ENCODE data around the gene ZNF532.
"Not testable (repeated sequence)": the region's sequence is repeated elsewhere in the genome, so short reads cannot be mapped to it uniquely, and the experiment has no call there.

Gene ZNF532

DNA sequence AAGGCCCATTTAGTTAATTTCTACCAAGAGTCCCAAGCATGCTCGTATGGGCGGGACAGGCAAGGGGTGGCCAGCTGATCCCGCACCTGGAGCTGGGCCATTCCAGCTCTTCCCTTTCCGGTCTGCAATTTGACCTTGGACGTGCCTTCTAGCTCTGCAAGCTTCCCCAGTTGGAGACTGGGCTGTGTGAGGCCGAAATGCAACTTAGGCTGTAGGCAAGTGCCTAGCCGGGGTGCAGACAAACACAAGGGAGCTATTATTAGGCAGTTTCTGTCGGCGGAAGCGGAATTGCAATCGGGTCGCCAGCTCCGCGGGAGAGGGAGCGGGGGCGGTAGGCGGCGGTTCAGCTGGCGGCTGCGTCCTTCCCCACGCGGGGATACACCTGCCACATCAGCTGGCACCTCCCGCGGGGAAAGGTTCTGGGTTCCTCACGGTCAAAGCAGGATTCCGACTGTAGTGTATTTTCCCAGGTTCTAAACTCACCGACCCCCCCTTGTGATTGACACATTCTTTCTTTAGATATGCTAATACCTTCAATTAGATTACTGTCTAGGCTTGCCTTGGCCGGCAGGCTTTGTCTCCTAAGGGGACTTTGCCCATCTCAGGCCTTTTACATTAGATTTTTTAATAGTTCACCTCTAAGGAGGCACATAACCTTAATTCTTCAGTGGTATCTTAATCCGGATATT is 17.1 kb upstream of the ZNF532 start:
- DNase-seq (ENCODE audit: low spot score), result no peak

DNA sequence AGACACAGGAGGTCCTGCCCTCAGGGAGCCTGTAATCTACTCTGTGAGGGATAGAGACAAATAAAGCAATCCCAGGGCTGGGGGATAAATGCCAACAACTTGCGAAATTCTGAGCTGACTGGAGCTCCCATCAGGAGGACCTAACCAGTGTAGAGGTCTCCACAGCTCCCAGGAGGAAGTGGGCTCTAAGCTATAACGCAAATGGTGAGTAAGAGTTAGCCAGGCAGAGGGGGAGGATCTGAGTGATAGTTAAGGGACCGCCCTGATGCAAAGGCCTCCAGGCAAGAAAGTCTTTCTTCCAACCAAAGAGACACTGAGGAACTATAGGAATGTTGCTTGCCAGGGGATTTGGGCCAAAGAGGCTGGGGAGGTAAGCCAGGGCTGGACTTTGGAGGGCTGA is 16.0 kb upstream of the ZNF532 start:
- DNase-seq (ENCODE audit: low spot score), result no peak

DNA sequence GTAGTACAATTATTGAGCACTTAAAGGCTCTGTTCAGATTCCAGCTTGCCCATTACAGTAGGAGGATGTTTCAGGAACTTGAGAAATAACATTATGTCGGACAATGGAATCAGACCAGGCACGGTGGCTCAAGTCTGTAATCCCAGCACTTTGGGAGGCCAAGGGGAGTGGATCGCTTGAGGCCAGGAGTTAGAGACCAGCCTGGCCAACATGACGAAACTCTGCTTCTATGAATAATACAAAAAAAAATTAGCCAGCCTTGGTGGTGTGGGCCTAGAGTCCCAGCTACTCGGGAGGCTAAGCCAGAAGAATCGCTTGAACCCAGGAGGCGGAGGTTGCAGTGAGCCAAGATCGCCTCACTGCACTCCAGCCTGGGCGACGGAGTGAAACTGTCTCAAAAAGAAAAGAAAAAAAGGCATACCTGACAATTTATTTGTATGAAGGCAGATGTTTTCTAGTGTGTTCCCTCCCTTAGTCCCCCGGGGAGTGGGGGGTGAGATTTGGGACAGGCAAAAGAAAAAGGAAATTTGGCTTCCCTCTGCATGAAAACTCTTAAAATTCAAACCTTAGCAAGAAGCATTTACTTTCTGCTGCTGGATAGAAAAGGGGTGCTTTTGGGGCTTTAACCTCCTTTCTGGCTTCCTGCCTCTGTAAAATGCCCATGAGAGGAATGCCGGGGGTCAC is 13.7 kb upstream of the ZNF532 start:
- DNase-seq (ENCODE audit: low spot score), result no peak

DNA sequence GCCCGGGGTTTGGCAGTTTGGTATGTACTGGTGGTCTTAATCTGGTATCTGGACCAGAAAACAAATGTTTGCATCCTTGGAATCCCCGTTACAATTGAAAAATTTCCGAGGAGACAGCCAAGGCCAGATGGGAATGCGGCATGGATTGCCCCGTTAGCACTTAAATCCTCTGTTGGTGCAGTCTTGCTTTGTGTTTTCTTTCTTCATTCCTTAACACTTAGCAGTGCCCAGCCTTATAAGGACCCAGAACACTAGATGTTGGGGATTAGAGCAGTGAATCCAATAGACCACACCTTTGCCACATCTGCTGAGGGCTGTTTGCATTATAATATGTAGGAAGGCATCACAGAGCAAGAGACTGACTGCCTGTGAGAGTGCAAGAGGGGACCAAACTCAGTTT is 12.8 kb upstream of the ZNF532 start:
- DNase-seq (ENCODE audit: low spot score), result no peak

DNA sequence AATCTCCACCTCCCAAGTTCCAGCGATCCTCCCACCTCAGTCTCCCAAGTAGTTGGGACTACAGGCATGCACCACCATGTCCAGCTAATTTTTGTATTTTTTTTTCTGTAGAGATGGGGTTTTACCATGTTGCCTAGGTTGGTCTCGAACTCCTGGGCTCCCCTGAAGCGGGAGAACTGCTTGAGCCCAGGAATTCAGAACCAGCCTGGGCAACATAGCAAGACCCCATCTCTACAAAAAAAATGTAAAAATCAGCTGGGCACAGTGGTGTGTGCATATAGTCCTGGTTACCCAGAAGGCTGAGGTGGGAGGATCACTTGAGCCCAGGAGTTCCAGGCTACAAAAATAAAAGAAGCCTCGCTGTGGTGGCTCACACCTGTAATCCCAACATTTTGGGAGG is 12.0 kb upstream of the ZNF532 start:
- no peak for DNase-seq (ENCODE audit: low spot score)

DNA sequence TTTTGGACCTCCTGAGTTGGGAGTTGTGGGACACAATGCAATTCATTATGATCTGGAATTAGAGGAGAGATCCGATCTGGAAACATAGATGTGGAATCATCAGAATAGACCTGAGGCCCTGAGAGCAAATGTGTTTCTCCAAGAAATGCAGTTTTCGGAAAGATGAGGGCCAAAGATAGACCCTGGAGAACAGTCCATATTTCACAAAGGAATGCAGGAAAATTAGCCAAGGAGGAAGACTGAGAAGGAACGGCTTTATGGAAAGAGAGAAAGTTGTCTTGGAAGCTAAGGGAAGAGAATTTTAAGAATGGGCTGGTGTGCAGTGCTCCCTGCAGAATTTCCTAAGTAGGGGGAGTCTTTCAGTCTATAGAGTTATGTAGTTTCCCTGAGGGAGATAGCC is 11.1 kb upstream of the ZNF532 start:
- DNase-seq (ENCODE audit: low spot score), result no peak

DNA sequence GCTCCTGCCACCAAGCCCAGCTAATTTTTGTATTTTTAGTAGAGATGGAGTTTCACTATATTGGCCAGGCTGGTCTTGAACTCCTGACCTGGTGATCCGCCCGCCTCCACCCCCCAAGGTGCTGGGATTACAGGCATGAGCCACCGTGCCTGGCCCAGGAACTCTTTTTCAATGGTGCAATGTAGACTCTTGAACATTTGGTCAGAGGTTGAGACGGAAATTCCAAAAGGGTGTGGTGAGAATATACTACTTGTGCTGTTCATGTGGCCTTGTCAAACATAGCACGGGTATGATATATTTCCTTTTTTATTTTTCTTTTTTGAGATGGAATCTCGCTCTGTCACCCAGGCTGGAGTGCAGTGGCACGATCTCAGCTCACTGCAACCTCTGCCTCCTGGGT is 9.2 kb upstream of the ZNF532 start:
- DNase-seq (ENCODE audit: low spot score), result not testable (repeated sequence)

DNA sequence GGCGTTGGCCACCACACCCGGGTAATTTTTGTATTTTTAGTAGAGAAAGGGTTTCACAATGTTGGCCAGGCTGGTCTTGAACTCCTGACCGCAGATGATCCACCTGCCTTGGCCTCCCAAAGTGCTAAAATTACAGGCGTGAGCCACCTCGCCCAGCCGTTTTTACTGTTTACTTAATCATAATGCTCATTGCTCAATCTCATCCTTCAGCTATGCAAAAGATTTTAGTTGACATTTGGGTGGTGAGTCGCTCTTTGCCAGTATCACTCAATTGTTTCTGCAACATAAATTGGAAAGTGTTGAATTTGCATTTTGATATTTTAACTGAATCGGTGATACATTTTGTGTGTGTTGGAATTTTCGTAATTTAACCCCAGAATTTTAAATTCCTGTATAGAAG is 7.8 kb upstream of the ZNF532 start:
- DNase-seq (ENCODE audit: low spot score), result no peak

DNA sequence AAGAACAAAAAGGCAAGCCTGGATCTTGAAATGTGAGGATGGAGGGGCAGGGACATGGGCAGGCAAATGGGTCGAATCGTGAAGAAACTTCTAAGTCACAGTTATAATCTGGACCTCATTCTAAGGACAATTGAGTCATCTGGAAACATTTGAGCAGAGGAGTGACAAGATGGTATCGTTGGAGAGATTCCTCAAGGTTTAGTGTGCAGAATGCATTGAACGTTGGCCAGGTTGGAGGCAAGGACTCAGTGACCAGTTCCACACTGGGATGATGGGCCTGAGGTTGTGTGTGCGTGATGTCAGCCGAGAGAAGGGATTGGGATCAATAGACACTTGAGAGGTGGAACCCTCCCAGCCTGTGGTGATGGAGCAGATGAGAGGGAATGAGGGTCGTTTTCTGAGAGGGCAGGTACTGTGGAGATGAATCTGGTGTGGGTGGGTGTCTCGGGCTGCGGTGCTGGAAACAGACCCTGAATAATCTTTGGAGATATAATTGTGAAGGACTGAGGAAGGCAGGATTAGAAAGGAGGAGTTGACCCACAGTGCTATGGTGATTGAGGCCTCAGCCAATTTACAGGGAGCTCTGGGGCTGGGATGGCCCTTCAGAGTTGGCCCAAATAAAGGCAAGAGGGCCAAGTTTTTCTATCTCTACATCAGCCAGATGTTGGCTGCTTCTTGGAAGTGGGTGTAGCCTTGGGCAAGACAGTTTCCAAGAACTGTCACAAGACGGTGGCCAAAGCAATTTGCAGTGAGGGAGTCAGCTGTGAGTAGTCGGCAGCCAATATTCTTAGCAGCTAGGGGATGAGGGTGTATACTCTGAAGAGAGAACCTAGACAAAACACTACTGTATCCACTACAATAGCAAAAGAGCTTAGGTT is 5.8 kb upstream of the ZNF532 start:
- DNase-seq (ENCODE audit: low spot score), result no peak

DNA sequence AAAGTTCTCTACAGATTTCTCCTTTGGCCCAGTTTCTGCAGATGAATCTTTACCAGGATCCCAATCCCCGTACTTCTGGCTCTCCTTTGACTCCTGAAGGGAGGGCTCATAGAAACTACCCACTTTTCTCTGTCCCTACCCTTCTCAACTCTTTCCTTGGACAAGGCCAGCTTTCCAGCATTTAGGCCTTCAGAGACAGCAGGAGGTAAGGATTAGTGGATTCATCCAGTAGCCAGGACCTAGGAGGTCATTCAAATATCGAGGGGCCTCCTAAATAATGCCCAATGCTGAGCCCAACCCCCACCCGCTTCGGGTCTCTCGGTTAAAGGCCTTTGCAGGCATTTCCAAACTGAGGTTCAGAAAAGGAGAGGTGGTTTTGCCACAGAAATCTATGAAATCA is 4.8 kb upstream of the ZNF532 start:
- no peak for DNase-seq (ENCODE audit: low spot score)

DNA sequence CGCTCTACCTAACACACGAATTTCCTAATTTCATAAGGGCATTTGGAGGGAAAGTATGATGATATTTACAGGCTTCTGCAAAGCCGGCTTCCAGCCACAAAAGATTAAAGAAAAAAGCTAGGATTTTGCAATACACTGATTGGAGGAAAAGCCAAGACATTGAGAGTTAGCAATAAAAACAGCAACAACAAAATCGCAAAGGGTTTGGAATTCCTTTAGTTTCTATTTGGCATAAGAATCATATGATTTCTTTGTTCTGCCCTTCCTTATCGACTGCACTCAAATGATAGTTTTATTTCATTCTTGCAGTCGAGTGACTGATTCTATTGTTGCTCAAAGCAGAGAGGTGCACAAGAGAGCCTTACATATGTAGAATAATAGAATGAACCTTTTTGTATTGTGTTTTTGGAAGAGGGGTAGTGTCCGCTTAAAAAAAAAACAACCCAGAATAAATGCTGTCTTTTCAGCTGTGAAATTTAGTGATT is 3.9 kb upstream of the ZNF532 start:
- no peak for DNase-seq (ENCODE audit: low spot score)

DNA sequence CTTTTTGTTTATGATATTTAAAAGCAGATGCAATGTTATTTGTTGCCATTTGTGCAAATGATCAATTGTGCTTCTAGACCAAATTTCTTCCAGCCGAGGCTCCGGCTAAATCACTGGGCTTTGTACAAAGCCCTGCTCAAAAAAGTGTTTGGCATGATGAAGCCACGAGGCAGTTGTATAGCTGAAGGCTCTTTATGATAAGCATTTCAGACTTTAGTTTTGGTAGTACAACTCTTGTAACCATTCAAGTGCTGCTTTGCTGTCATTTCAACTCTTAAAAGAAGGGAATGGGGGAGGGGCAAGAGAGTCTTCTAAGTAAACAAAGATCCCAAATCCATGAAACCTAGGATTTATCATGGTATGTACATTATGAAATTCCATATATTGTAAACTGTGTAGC is 3.3 kb upstream of the ZNF532 start:
- no peak for DNase-seq (ENCODE audit: low spot score)

DNA sequence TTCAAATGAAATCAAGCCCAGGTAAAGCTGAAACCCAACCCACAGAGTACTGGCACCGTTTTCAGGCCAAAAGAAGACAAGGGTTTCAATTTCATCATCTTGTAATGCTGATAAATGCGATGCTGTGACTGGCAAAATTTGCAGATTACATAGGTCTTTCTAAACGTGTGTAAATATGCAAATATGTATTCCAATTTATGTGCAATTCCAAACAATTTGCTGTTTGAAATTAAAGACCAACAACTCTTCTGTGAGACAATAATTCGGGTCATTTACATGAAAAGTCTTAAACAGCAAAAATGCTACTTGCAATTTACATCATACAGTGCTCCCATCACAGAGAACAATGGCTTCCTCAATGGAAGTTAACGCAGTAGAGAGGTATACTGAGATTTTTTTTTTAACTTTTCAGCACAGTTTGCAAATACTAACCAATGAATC is 2.8 kb upstream of the ZNF532 start:
- no peak for DNase-seq (ENCODE audit: low spot score)

DNA sequence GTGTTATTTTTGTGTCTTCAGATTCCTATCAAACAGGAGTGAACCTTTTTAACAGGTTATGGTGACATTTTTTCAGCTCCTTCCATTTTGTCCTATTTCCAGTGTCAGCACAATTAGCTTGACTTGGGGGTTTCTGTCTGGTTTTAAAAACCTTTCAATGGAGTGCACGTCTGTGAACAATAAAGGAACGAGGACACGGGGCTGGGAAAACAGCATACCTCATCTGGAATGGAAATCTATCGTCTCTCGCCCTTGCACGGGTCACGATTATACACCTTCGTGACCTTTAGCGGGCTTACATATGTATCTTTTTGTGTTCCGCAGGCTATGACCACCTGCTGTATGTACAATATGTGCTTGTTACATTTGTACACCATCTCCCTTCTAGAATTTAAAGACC is 2.3 kb upstream of the ZNF532 start:
- DNase-seq (ENCODE audit: low spot score), result no peak

DNA sequence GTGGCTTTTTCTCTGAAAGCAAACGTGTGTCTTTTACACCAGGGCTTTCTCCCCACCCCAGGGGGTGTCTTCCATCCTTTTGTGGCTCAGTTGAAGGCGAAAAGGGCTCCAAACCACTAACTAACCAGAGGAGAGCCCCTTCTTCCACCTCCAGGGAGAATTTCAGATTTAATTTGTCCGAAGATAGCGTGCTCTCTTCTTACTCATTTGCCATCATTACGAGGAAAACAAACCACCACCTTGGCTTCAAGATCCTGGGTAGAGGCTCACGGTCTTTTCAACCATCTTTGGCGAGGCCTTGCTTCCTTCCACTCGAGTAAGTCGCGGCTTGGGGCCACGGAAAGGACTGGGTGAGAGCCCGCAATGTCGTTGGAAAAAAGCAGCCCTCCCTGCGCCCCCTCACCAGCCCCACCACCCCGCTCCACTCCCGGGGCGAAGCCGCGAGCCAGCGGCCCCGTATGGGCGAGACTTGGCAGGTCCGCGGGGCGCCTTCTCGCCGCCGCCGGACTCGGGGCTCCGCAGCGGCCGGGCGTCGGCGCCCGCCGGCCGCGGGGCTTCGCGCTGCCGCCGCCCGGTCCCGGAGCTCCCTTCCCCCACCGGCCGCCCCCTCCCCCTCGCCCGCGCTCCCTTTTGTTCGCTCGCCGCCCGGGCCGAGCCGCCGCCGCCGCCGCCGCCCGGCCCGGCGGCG is 1.7 kb upstream of the ZNF532 start:
- DNase-seq (ENCODE audit: low spot score), result no peak

DNA sequence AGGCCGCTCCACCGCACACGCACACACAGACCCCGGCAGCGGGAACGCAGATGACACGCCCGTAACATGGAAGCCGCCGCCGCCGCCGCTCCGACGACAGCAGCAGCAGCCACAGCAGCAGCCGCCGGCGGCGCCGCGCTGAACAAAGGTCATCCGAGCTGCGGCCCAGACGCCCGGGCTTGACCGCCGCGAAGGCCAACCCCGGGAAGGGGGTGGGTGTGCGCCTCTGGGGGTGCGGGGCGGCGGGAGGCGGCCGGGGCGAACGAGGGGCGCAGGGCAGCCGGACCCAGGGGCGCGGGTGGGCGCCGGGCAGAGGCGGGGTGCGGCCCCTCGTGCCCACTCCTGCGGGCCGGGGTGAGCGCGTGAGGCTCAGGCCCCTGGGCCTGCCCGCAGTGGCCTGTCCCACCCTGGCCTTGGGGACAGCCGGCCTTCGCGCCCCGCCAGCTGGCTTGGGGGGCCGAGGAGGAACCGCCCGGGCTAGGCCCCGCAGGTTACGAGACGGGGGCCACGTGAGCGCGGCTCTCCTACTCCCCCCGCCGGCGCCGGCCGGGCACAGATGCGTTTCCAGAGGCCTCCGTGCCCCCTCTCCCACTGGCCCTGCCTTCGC is 1.0 kb upstream of the ZNF532 start:
- DNase-seq (ENCODE audit: low spot score), result peak; percentile 61

DNA sequence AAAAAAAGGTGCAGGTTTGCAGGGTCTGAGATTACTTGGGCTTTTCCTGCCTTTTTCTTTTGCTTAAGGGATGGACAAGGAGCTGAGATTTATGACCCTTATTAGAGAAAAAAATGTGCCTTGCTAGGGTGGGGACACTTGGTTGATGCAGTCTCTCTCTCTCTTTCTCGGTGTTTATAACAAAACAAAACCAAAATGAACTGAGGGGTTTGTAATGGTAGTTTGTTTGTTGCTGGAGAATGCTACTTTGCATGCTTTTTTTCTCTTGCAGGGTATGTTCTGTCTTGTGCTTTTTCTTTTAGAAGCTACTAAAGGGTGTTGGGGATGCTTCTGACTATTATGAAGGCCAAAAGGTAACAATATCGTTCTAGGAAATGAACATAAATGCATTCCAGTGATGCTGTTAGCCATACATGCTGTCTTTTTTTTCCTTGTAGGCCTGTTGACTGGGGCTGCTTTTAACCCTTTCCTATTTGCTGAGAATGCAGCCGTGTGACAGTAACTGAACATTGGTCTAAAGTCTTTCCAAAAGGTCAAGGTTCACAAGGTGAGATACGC is 435 bp downstream of the ZNF532 start:
- no peak for DNase-seq (ENCODE audit: low spot score)

DNA sequence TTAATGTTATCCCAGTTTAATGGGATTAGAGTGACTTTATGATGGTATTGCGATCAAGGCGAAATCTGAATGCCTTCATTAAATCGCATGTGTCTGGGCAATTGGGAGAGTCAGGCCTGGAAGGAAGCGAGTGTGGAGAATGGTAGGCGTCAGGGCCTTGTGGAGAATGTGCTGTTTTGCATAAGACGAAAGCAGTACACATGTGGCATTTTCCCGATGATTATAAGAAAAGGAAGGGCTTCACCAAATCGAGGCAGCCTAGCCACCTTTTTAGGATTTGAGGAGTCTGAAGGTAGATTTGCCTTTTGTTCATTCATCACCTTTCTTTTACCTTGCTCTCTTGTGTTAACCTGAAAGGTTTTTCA is 1.0 kb downstream of the ZNF532 start:
- no peak for DNase-seq (ENCODE audit: low spot score)

DNA sequence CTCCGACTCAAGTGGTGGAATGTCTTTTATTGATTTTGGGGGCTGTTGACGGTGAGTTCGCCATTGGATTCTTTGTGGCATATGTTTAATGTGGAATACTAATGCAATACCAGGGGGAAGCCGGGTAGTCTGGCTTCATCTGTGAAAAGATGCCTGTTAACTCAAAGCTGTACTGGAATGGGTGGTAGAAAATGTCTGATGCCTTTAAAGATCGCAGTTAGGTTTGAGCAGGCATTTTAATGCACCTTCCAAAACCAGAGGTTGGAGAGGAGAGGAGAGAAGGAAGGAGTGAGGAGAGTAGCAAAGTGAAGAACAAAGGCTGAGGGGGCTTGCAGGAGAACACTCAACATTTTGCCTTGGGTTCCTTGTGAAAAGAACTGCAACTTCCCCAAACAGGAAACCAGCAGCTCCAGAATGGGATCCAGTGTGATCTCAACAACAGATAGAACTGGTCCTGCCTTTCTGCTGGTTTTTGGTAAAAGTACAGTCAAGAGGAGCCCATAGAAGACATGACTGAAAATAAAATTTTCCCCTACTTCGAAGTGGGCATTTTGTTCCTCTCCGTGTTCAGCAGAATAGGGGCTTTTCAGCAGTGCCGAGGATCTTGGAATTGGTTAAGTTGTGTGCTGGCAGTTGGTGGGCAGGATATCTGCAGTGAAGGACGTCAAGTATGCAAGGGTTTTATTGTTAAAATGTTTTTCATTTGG is 1.5 kb downstream of the ZNF532 start:
- DNase-seq (ENCODE audit: low spot score), result no peak

DNA sequence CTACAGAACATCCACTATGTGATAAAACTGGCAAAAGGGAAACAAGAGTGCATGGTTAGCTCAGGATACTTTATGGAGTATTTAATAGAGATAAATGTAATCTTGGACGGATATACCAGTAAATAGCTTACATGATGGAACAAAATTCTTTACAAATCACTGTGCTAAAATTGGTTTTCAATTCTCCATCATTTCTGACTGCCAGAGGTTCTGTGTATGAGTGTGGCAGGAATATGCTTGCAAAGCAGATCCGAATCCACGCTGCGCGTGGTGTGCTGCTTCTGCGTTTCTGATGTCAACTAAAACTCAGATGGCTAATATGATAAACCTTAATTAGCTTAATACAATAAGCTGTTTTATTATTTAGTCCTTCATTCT is 2.1 kb downstream of the ZNF532 start:
- DNase-seq (ENCODE audit: low spot score), result no peak
